Stimulated activated CD8-positive, alpha-beta memory T cell treated with anti-CD3 and anti-CD28 coated beads, Interleukin-2, amount 100 ng/mL, for 48 hours (primary cell): ENCODE results near the gene TRAIP.

Experiments
- DNase-seq, 2 donors: peaks; one replicate each; pipeline ENCODE4 v3.0.0-alpha.2; 2020; ENCODE audit warnings: low read depth in 2 of 2

Gene TRAIP

GRCh38 chr3:49876567-49876966, 20.2 kb upstream of the TRAIP start:
- no peak for DNase-seq

DNA sequence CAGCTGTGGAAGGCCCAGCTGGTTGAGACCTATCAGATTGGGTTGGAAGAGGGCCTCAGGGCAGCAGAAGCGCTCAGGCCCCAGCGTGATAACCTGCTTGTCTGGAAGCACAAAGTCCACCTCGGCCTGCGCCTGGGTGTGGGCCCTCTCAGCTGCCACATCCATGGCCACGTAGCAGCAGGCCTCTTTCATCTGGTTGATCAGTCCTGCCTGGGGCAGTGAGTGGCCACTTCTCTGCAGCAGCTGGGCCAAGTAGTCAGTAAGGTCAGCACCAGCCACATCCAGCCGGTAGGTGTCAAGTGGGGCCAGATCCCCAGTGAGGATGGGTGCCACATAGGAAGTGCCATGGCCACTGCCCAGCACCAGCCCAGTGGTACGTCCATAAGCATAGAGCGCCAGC, 17.3 kb upstream of the TRAIP start:
- DNase-seq, result no peak

GRCh38 chr3:49872801-49873281, 16.5 kb upstream of the TRAIP start:
- peak in 1 of 2 donors; percentile 31 for DNase-seq

GRCh38 chr3:49871531-49872153, 15.3 kb upstream of the TRAIP start:
- DNase-seq, result no peak

DNA sequence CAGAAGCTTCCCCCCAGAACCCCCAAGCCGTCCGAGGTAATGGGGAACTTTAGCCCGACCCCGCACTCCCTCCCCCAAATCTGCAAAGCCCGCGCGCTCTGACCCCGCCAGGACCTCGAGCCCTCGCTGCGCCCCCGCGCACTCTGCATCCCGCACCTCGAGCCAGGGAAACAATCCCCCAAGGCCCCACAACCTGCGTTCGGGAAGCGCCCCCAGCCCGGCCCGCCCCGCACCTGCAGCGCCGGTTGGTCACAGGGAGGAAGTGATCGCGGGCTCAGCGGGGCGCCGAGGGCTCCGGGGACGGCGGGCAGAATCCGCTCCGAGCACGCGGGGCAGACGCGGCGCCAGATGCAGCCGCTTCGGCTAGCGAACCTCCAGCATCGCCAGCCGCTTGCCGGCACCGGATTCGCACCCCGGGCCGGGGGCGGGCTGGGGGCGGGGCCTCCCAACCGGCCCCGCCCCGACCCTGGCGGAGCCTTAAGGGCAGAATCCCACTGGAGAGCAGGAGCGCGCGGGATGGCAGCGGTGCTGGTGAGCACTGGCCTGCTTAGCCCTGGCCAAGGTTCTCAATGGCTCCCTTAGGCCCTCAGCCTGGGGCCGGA, 13.3 kb upstream of the TRAIP start, which contains the start of gene CAMKV:
CAMKV (minus strand) TSS at position 382 of the 602 bp plus-strand sequence. CDS start 7,518 bp downstream, outside the sequence.
- peak; percentile 12 to 14 for DNase-seq

GRCh38 chr3:49868862-49869466, 12.6 kb upstream of the TRAIP start:
- DNase-seq, result no peak

DNA sequence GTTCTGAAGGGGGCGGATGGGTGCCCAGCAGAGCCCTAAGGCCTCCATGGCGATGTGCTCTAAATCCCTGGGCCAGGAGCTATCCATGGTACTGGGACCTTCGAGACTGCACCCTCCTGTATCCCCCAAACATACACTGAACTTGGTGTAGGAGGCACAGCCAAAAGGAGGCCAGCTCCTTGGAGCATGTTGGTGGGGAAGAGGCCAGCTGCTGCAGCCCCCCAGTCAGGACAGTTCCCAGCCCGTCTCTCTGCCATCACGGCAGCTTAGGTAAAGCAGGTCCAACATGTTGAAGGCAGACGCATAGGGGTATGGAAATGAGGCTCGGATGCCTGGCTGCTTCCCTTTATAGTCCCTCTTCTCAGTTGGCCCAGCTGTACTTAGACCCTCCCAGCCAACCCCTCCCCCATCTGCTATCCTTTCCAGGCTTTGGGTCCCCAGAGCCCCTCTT, 11.5 kb upstream of the TRAIP start:
- no peak for DNase-seq

DNA sequence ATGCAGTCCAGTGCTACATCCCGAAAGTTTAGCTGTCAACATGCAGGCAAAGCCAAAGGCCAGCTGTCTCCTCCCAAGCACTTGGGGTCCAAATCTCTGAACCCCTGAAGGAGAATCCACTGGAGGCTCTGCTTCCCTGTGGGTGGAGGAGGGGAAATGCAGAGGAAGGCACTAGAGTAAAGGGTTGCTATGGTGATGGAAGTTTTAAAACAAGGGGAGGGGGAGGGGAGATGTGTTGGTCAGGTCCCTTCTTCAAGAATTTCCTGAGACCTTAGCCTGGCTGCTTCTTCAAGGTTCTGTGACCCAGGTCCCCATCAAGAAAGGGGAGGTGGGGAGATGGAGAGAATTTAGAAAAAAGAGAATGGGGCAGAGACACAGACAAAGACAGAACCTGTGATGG, 11.0 kb upstream of the TRAIP start:
- no peak for DNase-seq

DNA sequence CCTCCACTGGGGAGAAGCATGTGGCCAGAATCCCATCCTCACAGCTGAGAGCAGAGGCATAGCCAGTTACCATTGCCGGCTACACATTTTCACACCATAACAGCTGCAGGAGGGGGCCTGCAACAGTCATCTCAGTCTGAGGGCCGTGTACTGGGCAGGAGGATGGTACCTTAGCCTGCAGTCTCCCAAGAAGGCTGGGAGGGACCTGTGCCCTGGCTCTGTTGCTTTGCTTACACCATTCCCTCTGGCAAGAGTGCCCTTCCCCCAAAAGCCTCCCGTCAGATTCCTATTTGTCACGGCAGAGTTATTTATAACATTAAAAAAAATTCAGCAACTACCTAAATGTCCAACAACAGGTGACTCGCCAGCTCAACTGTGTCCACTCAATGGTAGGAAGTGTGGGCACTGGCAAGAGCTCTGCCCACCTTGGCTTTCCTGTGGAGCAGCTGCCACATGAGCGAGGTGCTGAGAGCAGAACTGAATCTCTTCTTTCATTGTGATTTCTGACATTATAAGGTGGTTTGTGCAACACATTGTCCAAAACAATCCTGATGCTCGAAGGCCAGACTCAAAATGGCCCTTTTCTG, 8.9 kb upstream of the TRAIP start:
- no peak for DNase-seq

DNA sequence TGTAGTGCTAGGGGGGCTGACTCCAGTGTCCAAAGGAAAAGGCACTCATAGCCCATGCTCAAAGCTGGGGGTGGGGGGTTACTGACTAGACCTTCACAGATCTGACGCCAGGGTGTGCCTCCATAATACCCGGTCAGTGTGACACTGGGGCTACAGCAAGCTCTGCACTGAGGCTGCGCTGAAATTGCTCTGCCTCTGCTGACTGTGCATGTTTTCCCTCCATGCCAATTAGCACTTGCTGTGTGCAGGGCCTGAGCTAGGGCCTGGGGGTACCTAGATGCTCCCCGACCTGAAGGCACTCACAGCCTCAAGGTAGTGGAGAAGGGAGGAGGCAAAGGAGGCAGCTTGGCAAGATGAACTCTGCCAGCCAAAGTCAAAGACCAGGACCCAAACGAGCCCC, 8.1 kb upstream of the TRAIP start:
- no peak for DNase-seq

DNA sequence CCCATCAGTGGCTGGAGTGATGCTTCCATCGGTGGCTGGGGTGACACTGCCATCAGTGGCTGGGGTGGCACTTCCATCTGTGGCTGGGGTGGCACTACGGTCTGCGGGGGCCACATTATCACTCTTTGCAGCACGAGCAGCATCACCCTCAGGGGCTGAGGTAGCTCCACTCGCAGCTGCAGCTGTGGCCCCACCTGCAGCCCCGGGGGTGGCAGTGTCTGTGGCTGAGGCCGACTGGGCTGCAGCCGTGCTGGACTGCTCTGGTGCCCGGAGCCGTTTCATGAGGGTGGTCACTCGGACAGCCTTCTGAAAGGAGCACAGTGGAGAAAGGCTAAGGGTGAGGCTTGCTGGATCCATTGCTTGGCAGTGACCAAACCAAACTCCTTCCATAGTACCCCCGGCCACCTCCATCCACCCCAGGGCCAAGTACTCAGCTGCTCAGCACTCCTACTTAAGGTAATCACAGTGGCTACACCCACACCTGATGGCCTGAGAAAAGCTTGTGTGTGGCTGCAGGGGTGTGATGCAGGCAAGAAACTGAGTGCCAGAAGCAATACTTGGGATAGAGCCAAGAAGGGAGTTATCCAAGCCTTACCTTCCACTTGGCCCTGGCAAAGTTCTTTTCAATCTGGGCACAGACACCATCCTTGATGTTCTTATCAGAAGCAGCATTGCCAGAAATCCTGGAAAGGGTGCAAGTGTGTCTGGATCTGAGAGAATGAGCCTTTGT, 3.4 kb upstream of the TRAIP start:
- no peak for DNase-seq

DNA sequence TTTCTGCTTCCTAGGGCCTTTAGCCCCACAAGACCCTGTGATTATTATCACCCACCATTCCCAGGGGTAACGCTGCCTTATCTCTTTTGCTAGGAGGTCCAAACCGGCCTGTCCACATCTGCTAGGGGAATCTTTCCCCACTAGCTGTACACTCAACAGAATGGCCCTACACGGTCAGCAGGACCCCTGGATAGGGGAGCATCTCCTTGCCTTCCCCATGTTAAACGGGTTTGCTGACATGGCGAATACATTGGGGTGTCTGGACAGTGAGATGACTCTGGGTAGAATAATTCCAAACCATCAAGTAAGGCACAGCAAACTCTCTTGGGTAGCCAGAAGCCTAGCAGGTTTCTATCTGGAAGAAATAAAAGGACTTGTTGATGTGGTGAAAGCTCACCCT, 702 bp downstream of the TRAIP start:
- no peak for DNase-seq

GRCh38 chr3:49845694-49846093, 10.7 kb downstream of the TRAIP start:
- DNase-seq, result no peak

DNA sequence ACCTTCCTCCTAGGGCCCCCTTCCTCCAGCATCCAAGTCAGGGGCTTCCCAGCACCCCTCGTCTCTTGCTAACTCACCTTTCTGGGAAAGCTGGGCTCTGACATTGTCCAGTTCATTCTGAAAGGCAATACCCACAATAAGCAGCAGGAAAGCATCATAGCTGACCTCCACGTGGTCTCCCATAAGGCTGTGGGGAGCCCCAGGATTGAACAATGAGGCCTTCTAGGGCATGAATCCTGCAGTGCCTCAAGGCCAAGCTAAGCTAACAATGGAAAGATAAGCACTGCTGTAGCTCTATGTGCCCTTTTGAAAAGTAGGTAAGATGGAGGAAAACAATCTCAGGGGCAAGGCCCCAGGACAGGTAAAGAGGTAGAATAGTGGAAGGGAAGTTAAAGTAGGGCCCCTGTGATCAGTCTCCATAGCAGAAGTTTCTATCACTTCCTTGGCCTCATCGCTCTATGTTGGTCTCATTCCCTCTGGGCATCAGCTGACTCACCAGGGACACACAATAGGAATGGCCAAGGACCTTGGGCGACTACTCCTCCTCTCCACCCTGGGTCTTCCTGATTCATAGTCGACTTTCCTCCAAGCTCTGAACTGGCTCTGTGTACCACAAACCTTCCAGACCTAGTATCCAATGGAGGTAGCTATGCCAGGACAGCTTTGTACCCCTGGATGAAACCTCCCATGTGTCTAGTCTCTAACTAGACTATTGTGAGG, 11.7 kb downstream of the TRAIP start:
- no peak for DNase-seq

GRCh38 chr3:49842843-49843517, 13.4 kb downstream of the TRAIP start:
- DNase-seq, result no peak

GRCh38 chr3:49841806-49842205, 14.6 kb downstream of the TRAIP start:
- no peak for DNase-seq

DNA sequence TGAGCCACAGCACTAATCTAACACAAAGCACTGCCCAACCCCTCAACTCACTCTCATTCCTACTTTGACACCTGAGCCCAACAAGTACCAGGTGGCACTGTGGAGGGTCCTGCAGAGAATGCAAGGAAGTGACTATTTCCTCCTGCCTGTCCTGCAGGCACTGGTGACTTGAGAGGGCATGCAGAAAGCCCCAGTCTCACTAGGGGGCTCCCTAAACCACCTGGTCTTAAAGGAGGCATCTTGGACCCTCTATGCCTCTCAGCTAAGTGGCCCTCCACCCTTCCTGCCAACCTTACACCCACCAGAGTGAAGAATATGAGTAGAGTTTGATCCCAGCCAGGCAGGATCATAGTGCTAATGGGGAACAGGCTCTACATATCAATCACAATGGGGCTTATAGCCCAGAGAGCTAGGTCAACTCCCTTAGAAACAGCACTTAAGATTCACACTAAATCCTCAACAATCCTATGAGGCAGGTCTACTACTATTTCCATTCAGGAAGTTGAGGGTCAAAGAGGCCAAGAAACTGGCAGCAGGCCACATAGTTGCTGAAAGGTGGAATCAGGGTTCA, 15.2 kb downstream of the TRAIP start:
- peak in 1 of 2 donors; percentile 4 for DNase-seq

GRCh38 chr3:49840388-49840787, 16.0 kb downstream of the TRAIP start:
- DNase-seq, result no peak

GRCh38 chr3:49839193-49839809, 17.1 kb downstream of the TRAIP start:
- peak; percentile 51 to 66 for DNase-seq

- DNase-seq, result no peak
Measured at GRCh38 chr3:49831341-49831740, 25.0 kb downstream of the TRAIP start.
